ENCODE data around the gene VPS33B.

DNA sequence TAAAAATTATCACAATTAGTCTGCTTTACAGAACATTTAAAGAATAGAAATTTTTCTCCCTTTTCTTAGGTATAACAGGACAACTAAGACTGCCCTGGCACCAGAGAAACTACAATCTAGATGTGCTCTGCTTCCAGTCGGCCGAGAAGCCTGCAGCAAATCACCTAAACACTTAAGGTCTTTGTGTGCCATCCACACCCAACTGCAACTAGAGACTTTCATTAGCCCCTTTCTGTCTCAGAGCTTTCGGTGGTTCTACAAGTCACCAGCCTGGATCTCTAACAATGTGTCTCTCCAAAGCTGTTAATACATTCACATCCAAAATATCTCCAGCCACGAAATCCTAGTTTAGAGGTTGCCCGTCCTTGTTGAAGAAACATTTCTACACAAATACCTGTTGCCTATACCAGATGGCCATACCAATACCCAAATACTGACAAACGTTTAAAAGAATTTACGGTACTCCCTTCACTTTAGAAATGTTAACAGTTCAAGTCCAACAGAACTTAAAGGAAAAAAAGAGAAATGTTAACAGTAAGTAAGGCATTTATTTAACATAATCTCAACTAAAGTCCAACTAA lies 34.7 kb downstream of the VPS33B start:
- TF ChIP-seq, protein P1, sequence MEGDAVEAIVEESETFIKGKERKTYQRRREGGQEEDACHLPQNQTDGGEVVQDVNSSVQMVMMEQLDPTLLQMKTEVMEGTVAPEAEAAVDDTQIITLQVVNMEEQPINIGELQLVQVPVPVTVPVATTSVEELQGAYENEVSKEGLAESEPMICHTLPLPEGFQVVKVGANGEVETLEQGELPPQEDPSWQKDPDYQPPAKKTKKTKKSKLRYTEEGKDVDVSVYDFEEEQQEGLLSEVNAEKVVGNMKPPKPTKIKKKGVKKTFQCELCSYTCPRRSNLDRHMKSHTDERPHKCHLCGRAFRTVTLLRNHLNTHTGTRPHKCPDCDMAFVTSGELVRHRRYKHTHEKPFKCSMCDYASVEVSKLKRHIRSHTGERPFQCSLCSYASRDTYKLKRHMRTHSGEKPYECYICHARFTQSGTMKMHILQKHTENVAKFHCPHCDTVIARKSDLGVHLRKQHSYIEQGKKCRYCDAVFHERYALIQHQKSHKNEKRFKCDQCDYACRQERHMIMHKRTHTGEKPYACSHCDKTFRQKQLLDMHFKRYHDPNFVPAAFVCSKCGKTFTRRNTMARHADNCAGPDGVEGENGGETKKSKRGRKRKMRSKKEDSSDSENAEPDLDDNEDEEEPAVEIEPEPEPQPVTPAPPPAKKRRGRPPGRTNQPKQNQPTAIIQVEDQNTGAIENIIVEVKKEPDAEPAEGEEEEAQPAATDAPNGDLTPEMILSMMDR (IDR thresholded peaks at IDR 0.05; ENCODE audit: low read depth, low read length), result no peak
- TF ChIP-seq MAX (IDR thresholded peaks at IDR 0.05; ENCODE audit: low read depth, low read length), result no peak
- TF ChIP-seq POLR2A (IDR thresholded peaks at IDR 0.05; ENCODE audit: extremely low read depth, insufficient read length), result no peak
- TF ChIP-seq MYC (IDR thresholded peaks at IDR 0.05; ENCODE audit: low read depth, low read length), result no peak

All from NB4 (cell line).